H9 (cell line): ENCODE measurements around the gene OLA1. TPM values are rescaled to one million over a fixed set of nuclear protein-coding genes. Genes with fewer than 3 reads are reported as not detected.

Source experiments
- DNase-seq: peaks from one replicate; pipeline ENCODE4 v3.0.0-alpha.2; 2017
- H2AFZ ChIP-seq: one replicate; pipeline ENCODE4 v1.6.1; 2013; ENCODE audit warnings: mild to moderate bottlenecking, low read length, control low read depth, moderate library complexity
- H2AK5ac ChIP-seq: 2 replicates; pipeline ENCODE4 v1.6.1; 2013; ENCODE audit warnings: low read length, control low read depth, mixed read lengths; ENCODE audit not compliant: insufficient read length
- H2BK120ac ChIP-seq: one replicate; pipeline ENCODE4 v1.6.1; 2013; ENCODE audit warnings: low read depth, mild to moderate bottlenecking, low read length, control low read depth, inconsistent platforms; ENCODE audit not compliant: poor library complexity, severe bottlenecking
- H2BK12ac ChIP-seq: 2 replicates; pipeline ENCODE4 v1.6.1; 2013; ENCODE audit warnings: low read length, control low read depth, mixed read lengths, low read depth; ENCODE audit not compliant: insufficient read length
- H2BK15ac ChIP-seq: 2 replicates; pipeline ENCODE4 v1.6.1; 2013; ENCODE audit warnings: low read depth, low read length, control low read depth
- H2BK20ac ChIP-seq: one replicate; pipeline ENCODE4 v1.6.1; 2013; ENCODE audit warnings: low read depth, mild to moderate bottlenecking, low read length, control low read depth, inconsistent platforms; ENCODE audit not compliant: poor library complexity, severe bottlenecking
- H2BK5ac ChIP-seq: 2 replicates; pipeline ENCODE4 v1.6.1; 2013; ENCODE audit warnings: low read length, control low read depth, mixed read lengths; ENCODE audit not compliant: insufficient read length
- H3K14ac ChIP-seq: 2 replicates; pipeline ENCODE4 v1.6.1; 2013; ENCODE audit warnings: low read length, control low read depth; ENCODE audit not compliant: insufficient read depth
- H3K18ac ChIP-seq: 2 replicates; pipeline ENCODE4 v1.6.1; 2013; ENCODE audit warnings: low read depth, mild to moderate bottlenecking, mixed read lengths, low read length, control low read depth; ENCODE audit not compliant: insufficient read length
- H3K23ac ChIP-seq: 2 replicates; pipeline ENCODE4 v1.6.1; 2013; ENCODE audit warnings: low read length, control low read depth, mixed read lengths, low read depth; ENCODE audit not compliant: insufficient read length
- H3K23me2 ChIP-seq: 2 replicates; pipeline ENCODE4 v1.6.1; 2013; ENCODE audit warnings: low read depth, mild to moderate bottlenecking, mixed read lengths, low read length, control low read depth; ENCODE audit not compliant: insufficient read length, poor library complexity, severe bottlenecking
- H3K27ac ChIP-seq: 2 replicates; pipeline ENCODE4 v1.5.1; 2013; ENCODE audit warnings: low read length, control low read depth, mixed read lengths, low read depth; ENCODE audit not compliant: insufficient read length
- H3K27me3 ChIP-seq: 2 replicates; pipeline ENCODE4 v1.6.1; 2013; ENCODE audit warnings: low read length, control low read depth, inconsistent platforms; ENCODE audit not compliant: insufficient read depth
- H3K4ac ChIP-seq: 2 replicates; pipeline ENCODE4 v1.6.1; 2013; ENCODE audit warnings: low read depth, mild to moderate bottlenecking, control low read depth, inconsistent platforms, low read length, moderate library complexity
- H3K4me1 ChIP-seq: 2 replicates; pipeline ENCODE4 v1.6.1; 2013; ENCODE audit warnings: low read length, control low read depth, inconsistent platforms; ENCODE audit not compliant: insufficient read depth
- H3K4me2 ChIP-seq: 2 replicates; pipeline ENCODE4 v1.6.1; 2013; ENCODE audit warnings: low read length, control low read depth, mixed read lengths; ENCODE audit not compliant: insufficient read length, insufficient read depth
- H3K56ac ChIP-seq: 2 replicates; pipeline ENCODE4 v1.6.1; 2013; ENCODE audit warnings: low read depth, mild to moderate bottlenecking, mixed read lengths, low read length, control low read depth; ENCODE audit not compliant: insufficient read length
- H3K79me1 ChIP-seq: 2 replicates; pipeline ENCODE4 v1.6.1; 2013; ENCODE audit warnings: low read depth, mild to moderate bottlenecking, moderate library complexity, low read length, control low read depth, inconsistent platforms; ENCODE audit not compliant: insufficient read depth, poor library complexity, severe bottlenecking
- H3K79me2 ChIP-seq: 2 replicates; pipeline ENCODE4 v1.6.1; 2013; ENCODE audit warnings: low read length, control low read depth, inconsistent platforms; ENCODE audit not compliant: insufficient read depth
- H3K9ac ChIP-seq: 2 replicates; pipeline ENCODE4 v1.6.1; 2013; ENCODE audit warnings: low read length, control low read depth, mixed read lengths; ENCODE audit not compliant: insufficient read length; ENCODE audit errors: extremely low read depth
- H3K9me3 ChIP-seq: one replicate; pipeline ENCODE4 v1.6.1; 2013; ENCODE audit warnings: low read depth, low read length, inconsistent platforms; ENCODE audit not compliant: control insufficient read depth
- H3T11ph ChIP-seq: one replicate; pipeline ENCODE4 v1.6.1; 2013; ENCODE audit warnings: mild to moderate bottlenecking, low read length, control low read depth, inconsistent platforms
- H4K20me1 ChIP-seq: one replicate; pipeline ENCODE4 v1.6.1; 2013; ENCODE audit not compliant: control insufficient read depth, insufficient read length, insufficient read depth
- H4K5ac ChIP-seq: 2 replicates; pipeline ENCODE4 v1.6.1; 2013; ENCODE audit warnings: low read depth, mild to moderate bottlenecking, mixed read lengths, low read length, control low read depth; ENCODE audit not compliant: insufficient read length
- H4K8ac ChIP-seq: replicated peaks from 2 replicates; pipeline ENCODE4 v1.6.1; 2013; ENCODE audit warnings: low read length, control low read depth, mixed read lengths, low read depth; ENCODE audit not compliant: insufficient read length
- H4K91ac ChIP-seq: 2 replicates; pipeline ENCODE4 v1.6.1; 2013; ENCODE audit warnings: low read depth, mild to moderate bottlenecking, moderate library complexity, mixed read lengths, low read length, control low read depth; ENCODE audit not compliant: insufficient read length
- H3K27ac Mint-ChIP-seq, 3 experiments: 2 replicates in 2 of 3; 3 replicates in 1 of 3; pipeline ENCODE4 v1.8.0; 2020 to 2021; ENCODE audit warnings: mixed read lengths in 3 of 3, mild to moderate bottlenecking in 1 of 3, moderate library complexity in 1 of 3
- H3K27me3 Mint-ChIP-seq: 2 replicates; pipeline ENCODE4 v1.8.0; 2021; ENCODE audit warnings: low read depth, mild to moderate bottlenecking, moderate library complexity, mixed read lengths
- H3K36me3 Mint-ChIP-seq, 3 experiments: 2 replicates in 2 of 3; 3 replicates in 1 of 3; pipeline ENCODE4 v1.8.0; 2020 to 2021; ENCODE audit warnings: low read depth in 3 of 3, mixed read lengths in 3 of 3; ENCODE audit not compliant: insufficient read depth in 1 of 3
- H3K4me1 Mint-ChIP-seq, 2 experiments: 2 replicates each; pipeline ENCODE4 v1.8.0; 2020; ENCODE audit warnings: mixed read lengths in 2 of 2
- H3K4me3 Mint-ChIP-seq, 2 experiments: 2 replicates in 1 of 2; 3 replicates in 1 of 2; pipeline ENCODE4 v1.8.0; 2020 to 2021; ENCODE audit warnings: mild to moderate bottlenecking in 2 of 2, mixed read lengths in 2 of 2, moderate library complexity in 1 of 2
- H3K9me3 Mint-ChIP-seq, 2 experiments: 2 replicates in 1 of 2; 3 replicates in 1 of 2; pipeline ENCODE4 v1.8.0; 2020; ENCODE audit warnings: mild to moderate bottlenecking in 2 of 2, mixed read lengths in 2 of 2, moderate library complexity in 1 of 2
- CTCF ChIP-seq: fragments of 200-600 bp; sonication (generic); conservative IDR thresholded peaks from 3 replicates; pipeline ENCODE4 v1.8.0; 2021; ENCODE audit warnings: antibody characterized with exemption, mild to moderate bottlenecking
- WGBS: extraction: QIAGEN DNeasy Blood & Tissue Kit; methylation state at CpG from one replicate; pipeline ENCODE4 v1.1.7; 2013; ENCODE audit warnings: missing lambda C conversion rate, low lambda C conversion rate, mixed read lengths; ENCODE audit not compliant: insufficient read length; ENCODE audit errors: extremely low coverage; 5-methylcytosine and 5-hydroxymethylcytosine counted together
- total RNA-seq: library from RNA; stranded (reverse); gene quantifications from 2 replicates; pipeline ENCODE4 v1.2.1, GENCODE V29; 2021

OLA1 gene
- total RNA-seq, 1 experiment from 2014 or later, result 133 TPM

GRCh38 chr2:174054926-174055325 lies 193.4 kb downstream of the OLA1 start:
- no peaks in the 10 kb centered on the region; the same call in 1 of the 2 replicates for H3K27me3 ChIP-seq
- no peaks in the 10 kb centered on the region for H3K79me2 ChIP-seq
- no peak overlapping the region for H4K5ac ChIP-seq
- no peak for DNase-seq
- no peak overlapping the region for H2BK12ac ChIP-seq
- H2BK5ac ChIP-seq, result no peak overlapping the region
- no peak overlapping the region for H3K9ac ChIP-seq
- no peak overlapping the region for H3K27ac Mint-ChIP-seq
- no peak for TF ChIP-seq CTCF
- peaks cover 9% of the 10 kb centered on the region for H3K9me3 ChIP-seq
- H4K91ac ChIP-seq, result no peak overlapping the region
- no peaks in the 10 kb centered on the region for H3K23me2 ChIP-seq
- no CpG with 5 or more reads among the region's 8 CpGs for WGBS
- peaks cover 6 to 18% (median 14%) of the 10 kb centered on the region in 3 experiments; a peak in 6 of 7 replicates for H3K36me3 Mint-ChIP-seq
- no peak overlapping the region for H2AK5ac ChIP-seq
- H3K9me3 Mint-ChIP-seq, result peaks cover 19 to 20% of the 10 kb centered on the region in 2 experiments
- no peaks in the 10 kb centered on the region for H4K20me1 ChIP-seq
- no peak overlapping the region for H2BK120ac ChIP-seq
- H3K4me3 Mint-ChIP-seq, result no peak overlapping the region
- no peak overlapping the region for H2BK15ac ChIP-seq
- no peak overlapping the region for H3K4ac ChIP-seq
- peaks cover 7% of the 10 kb centered on the region for H3K4me1 ChIP-seq
- no peak overlapping the region for H3K18ac ChIP-seq
- H3K4me2 ChIP-seq, result no peak overlapping the region
- peaks cover 29 to 33% of the 10 kb centered on the region in 2 experiments for H3K4me1 Mint-ChIP-seq
- no peak overlapping the region for H3T11ph ChIP-seq
- no peak overlapping the region for H3K23ac ChIP-seq
- H3K79me1 ChIP-seq, result no peaks in the 10 kb centered on the region
- H3K14ac ChIP-seq, result no peak overlapping the region
- no peak overlapping the region for H4K8ac ChIP-seq
- no peaks in the 10 kb centered on the region for H3K27me3 Mint-ChIP-seq
- no peak overlapping the region for H3K27ac ChIP-seq
- no peak overlapping the region for H2AFZ ChIP-seq
- no peak overlapping the region for H3K56ac ChIP-seq
- no peak overlapping the region for H2BK20ac ChIP-seq
